OCI-LY7 (cell line): ENCODE measurements around the gene POLR2I.

Experiments used
- CTCF ChIP-seq: fragments of 200-600 bp; sonication (generic); conservative IDR thresholded peaks from 2 replicates; pipeline ENCODE4 v1.5.1; 2014; ENCODE audit warnings: mild to moderate bottlenecking, antibody characterized with exemption, low read length, moderate library complexity, mixed read lengths
- EZH2phosphoT487 ChIP-seq: fragments of 200-600 bp; sonication (generic); IDR thresholded peaks from 2 replicates; pipeline ENCODE4 v1.6.1; 2018; ENCODE audit warnings: low read depth, borderline replicate concordance, mild to moderate bottlenecking, mixed run types, antibody characterized with exemption, low read length, moderate library complexity, mixed read lengths

- TF ChIP-seq CTCF (no peak), EZH2phosphoT487 (no peak)
Measured at GRCh38 chr19:36125557-36125956, 10.9 kb upstream of the POLR2I start.
